Subcutaneous adipose tissue (tissue), 4 donors: ENCODE results near the gene OR1K1. TPM values are rescaled to one million over a fixed set of nuclear protein-coding genes. Genes with fewer than 3 reads are reported as not detected.

Experiments
- CTCF ChIP-seq: fragments of 450-650 bp; IDR thresholded peaks from one replicate; pipeline ENCODE4 v1.5.1; 2016; ENCODE audit warnings: low read depth, mild to moderate bottlenecking, control low read depth, antibody characterized with exemption, moderate library complexity
- total RNA-seq, 4 donors: library from RNA; depleted of rRNA; stranded (reverse); fragments of >200 nt; gene quantifications; one replicate each; pipeline ENCODE4 v1.1.0, GENCODE V29; 2016

OR1K1 gene
- total RNA-seq, 4 donors from 2014 or later, result not detected

DNA sequence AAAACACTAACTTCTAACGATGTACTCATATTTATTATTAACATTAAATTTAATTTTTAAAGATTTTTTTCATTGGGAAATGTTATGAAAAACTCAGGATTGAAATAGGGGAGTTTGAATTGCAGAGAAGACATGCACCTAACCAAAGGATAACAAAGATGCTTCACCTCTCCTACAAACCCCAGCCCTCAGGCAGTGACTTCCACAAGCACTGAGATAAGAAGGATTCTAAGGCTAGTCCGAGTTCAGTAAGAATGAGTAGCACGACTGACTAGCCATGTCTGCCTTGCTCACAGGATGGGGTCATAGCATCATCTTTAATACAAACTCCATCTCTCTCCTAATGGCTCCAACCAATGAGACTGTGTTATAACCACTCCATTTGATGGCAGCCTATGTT is 18.3 kb upstream of the OR1K1 start:
- no peak for TF ChIP-seq CTCF

GRCh38 chr9:122785269-122785668 is 14.7 kb upstream of the OR1K1 start:
- TF ChIP-seq CTCF, result no peak

DNA sequence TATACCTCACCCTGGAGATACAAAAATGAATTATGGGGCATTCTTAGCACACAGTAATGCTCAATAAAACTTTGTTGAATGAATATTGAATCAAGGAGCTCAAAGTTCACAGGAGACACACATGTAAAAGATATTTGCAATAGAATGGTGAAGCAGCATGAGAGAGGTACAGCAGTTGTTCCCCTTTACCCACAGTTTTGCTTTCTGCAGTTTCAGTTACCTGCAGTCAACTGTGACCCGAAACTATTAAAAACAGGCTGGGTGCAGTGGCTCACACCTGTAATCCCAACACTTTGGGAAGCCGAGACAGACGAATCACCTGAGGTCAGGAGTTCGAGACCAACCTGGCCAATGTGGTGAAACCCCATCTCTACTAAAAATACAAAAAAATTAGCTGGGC is 13.6 kb upstream of the OR1K1 start:
- no peak for TF ChIP-seq CTCF

GRCh38 chr9:122788831-122789230 is 11.1 kb upstream of the OR1K1 start, which contains the start of gene OR5C1:
TSS of gene OR5C1 (plus strand) at chr9:122788933. CDS start at chr9:122788933, 0 bp downstream.
- TF ChIP-seq CTCF, result no peak

GRCh38 chr9:122789256-122790046 is 10.5 kb upstream of the OR1K1 start:
- TF ChIP-seq CTCF, result no peak

GRCh38 chr9:122791872-122792669 is 7.9 kb upstream of the OR1K1 start:
- no peak for TF ChIP-seq CTCF
